GM12875 (cell line): ENCODE measurements around the gene GALNT15.

Experiments used
- H3K4me3 ChIP-seq: one replicate; pipeline ENCODE4 v1.5.1; 2011; ENCODE audit warnings: low read depth, low read length, control low read depth
- CTCF ChIP-seq: IDR thresholded peaks from 2 replicates; pipeline ENCODE4 v1.5.1; 2011; ENCODE audit warnings: low read depth, mild to moderate bottlenecking, control low read depth, inconsistent platforms, low read length, moderate library complexity, borderline replicate concordance; ENCODE audit not compliant: insufficient read depth

GALNT15 gene

GRCh38 chr3:16203671-16204629 lies 29.5 kb downstream of the GALNT15 start:
- TF ChIP-seq CTCF: no peak
- no peak overlapping the region for H3K4me3 ChIP-seq

GRCh38 chr3:16204751-16205150 lies 30.3 kb downstream of the GALNT15 start:
- H3K4me3 ChIP-seq: no peak overlapping the region
- TF ChIP-seq CTCF: no peak

- no peak for TF ChIP-seq CTCF
- H3K4me3 ChIP-seq: no peak overlapping the region
Measured at GRCh38 chr3:16205156-16205870, 30.8 kb downstream of the GALNT15 start.

- no peak overlapping the region for H3K4me3 ChIP-seq
- TF ChIP-seq CTCF: no peak
Measured at GRCh38 chr3:16207031-16207430, 32.6 kb downstream of the GALNT15 start.

GRCh38 chr3:16211176-16211904 lies 36.9 kb downstream of the GALNT15 start:
- H3K4me3 ChIP-seq: no peak overlapping the region
- TF ChIP-seq CTCF: no peak

GRCh38 chr3:16214366-16214765 lies 39.9 kb downstream of the GALNT15 start:
- H3K4me3 ChIP-seq: no peak overlapping the region
- TF ChIP-seq CTCF: no peak
